Measurements from ENCODE around the gene SERPINB13. TPM values are rescaled to one million over a fixed set of nuclear protein-coding genes. Genes with fewer than 3 reads are reported as not detected.

Gene SERPINB13
- total RNA-seq, 1 donor = not detected

GRCh38 chr18:63591725-63592124, 4.6 kb downstream of the SERPINB13 start:
- H3K36me3 ChIP-seq (ENCODE audit: insufficient read depth, low read length) = no peaks in the 10 kb centered on the region
- no peak overlapping the region for H3K27ac ChIP-seq (ENCODE audit: low read depth, low read length)
- H3K4me2 ChIP-seq (ENCODE audit: insufficient read depth, low read length) = no peak overlapping the region
- no peaks in the 10 kb centered on the region for H3K4me1 ChIP-seq (ENCODE audit: insufficient read depth, low read length)
- no peaks in the 10 kb centered on the region for H4K20me1 ChIP-seq (ENCODE audit: insufficient read depth, low read length)
- no peaks in the 10 kb centered on the region for H3K79me2 ChIP-seq (ENCODE audit: insufficient read depth, low read length)
- H2AFZ ChIP-seq (ENCODE audit: low read length) = no peak overlapping the region
- peaks cover 4% of the 10 kb centered on the region for H3K27me3 ChIP-seq (ENCODE audit: insufficient read depth, low read length)
- TF ChIP-seq, protein P1, sequence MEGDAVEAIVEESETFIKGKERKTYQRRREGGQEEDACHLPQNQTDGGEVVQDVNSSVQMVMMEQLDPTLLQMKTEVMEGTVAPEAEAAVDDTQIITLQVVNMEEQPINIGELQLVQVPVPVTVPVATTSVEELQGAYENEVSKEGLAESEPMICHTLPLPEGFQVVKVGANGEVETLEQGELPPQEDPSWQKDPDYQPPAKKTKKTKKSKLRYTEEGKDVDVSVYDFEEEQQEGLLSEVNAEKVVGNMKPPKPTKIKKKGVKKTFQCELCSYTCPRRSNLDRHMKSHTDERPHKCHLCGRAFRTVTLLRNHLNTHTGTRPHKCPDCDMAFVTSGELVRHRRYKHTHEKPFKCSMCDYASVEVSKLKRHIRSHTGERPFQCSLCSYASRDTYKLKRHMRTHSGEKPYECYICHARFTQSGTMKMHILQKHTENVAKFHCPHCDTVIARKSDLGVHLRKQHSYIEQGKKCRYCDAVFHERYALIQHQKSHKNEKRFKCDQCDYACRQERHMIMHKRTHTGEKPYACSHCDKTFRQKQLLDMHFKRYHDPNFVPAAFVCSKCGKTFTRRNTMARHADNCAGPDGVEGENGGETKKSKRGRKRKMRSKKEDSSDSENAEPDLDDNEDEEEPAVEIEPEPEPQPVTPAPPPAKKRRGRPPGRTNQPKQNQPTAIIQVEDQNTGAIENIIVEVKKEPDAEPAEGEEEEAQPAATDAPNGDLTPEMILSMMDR (IDR thresholded peaks at IDR 0.05; ENCODE audit: extremely low read depth, low read depth, low read length) = no peak
- no peak for DNase-seq (ENCODE audit: insufficient read length, low spot score, missing footprints)
- no peak overlapping the region for H3K4me3 ChIP-seq (ENCODE audit: insufficient read depth, low read length)
- H3K9me3 ChIP-seq (ENCODE audit: low read depth, low read length) = no peaks in the 10 kb centered on the region

- no peak overlapping the region for H3K4me2 ChIP-seq (ENCODE audit: insufficient read depth, low read length)
- H3K79me2 ChIP-seq (ENCODE audit: insufficient read depth, low read length) = no peaks in the 10 kb centered on the region
- no peak overlapping the region for H2AFZ ChIP-seq (ENCODE audit: low read length)
- H3K36me3 ChIP-seq (ENCODE audit: insufficient read depth, low read length) = no peaks in the 10 kb centered on the region
- H3K27me3 ChIP-seq (ENCODE audit: insufficient read depth, low read length) = peaks cover 2% of the 10 kb centered on the region
- H3K4me1 ChIP-seq (ENCODE audit: insufficient read depth, low read length) = no peaks in the 10 kb centered on the region
- no peak overlapping the region for H3K4me3 ChIP-seq (ENCODE audit: insufficient read depth, low read length)
- H3K9me3 ChIP-seq (ENCODE audit: low read depth, low read length) = no peaks in the 10 kb centered on the region
- TF ChIP-seq, protein P1 (IDR thresholded peaks at IDR 0.05; ENCODE audit: extremely low read depth, low read depth, low read length) = no peak
- DNase-seq (ENCODE audit: insufficient read length, low spot score, missing footprints) = no peak
- H3K27ac ChIP-seq (ENCODE audit: low read depth, low read length) = no peak overlapping the region
- no peaks in the 10 kb centered on the region for H4K20me1 ChIP-seq (ENCODE audit: insufficient read depth, low read length)
Measured at GRCh38 chr18:63592471-63592870, 5.3 kb downstream of the SERPINB13 start.

- TF ChIP-seq, protein P1 (IDR thresholded peaks at IDR 0.05; ENCODE audit: extremely low read depth, low read depth, low read length) = no peak
- H2AFZ ChIP-seq (ENCODE audit: low read length) = no peak overlapping the region
- no peaks in the 10 kb centered on the region for H3K79me2 ChIP-seq (ENCODE audit: insufficient read depth, low read length)
- H4K20me1 ChIP-seq (ENCODE audit: insufficient read depth, low read length) = no peaks in the 10 kb centered on the region
- no peaks in the 10 kb centered on the region for H3K9me3 ChIP-seq (ENCODE audit: low read depth, low read length)
- H3K4me1 ChIP-seq (ENCODE audit: insufficient read depth, low read length) = no peaks in the 10 kb centered on the region
- H3K4me3 ChIP-seq (ENCODE audit: insufficient read depth, low read length) = no peak overlapping the region
- H3K27me3 ChIP-seq (ENCODE audit: insufficient read depth, low read length) = peaks cover 2% of the 10 kb centered on the region
- no peaks in the 10 kb centered on the region for H3K36me3 ChIP-seq (ENCODE audit: insufficient read depth, low read length)
- H3K4me2 ChIP-seq (ENCODE audit: insufficient read depth, low read length) = no peak overlapping the region
- H3K27ac ChIP-seq (ENCODE audit: low read depth, low read length) = no peak overlapping the region
- DNase-seq (ENCODE audit: insufficient read length, low spot score, missing footprints) = no peak
Measured at GRCh38 chr18:63596964-63597363, 9.8 kb downstream of the SERPINB13 start.

- H3K79me2 ChIP-seq (ENCODE audit: insufficient read depth, low read length) = no peaks in the 10 kb centered on the region
- H2AFZ ChIP-seq (ENCODE audit: low read length) = no peak overlapping the region
- H3K36me3 ChIP-seq (ENCODE audit: insufficient read depth, low read length) = no peaks in the 10 kb centered on the region
- H3K4me2 ChIP-seq (ENCODE audit: insufficient read depth, low read length) = no peak overlapping the region
- H3K27me3 ChIP-seq (ENCODE audit: insufficient read depth, low read length) = no peaks in the 10 kb centered on the region
- TF ChIP-seq, protein P1 (IDR thresholded peaks at IDR 0.05; ENCODE audit: extremely low read depth, low read depth, low read length) = no peak
- H4K20me1 ChIP-seq (ENCODE audit: insufficient read depth, low read length) = no peaks in the 10 kb centered on the region
- H3K9me3 ChIP-seq (ENCODE audit: low read depth, low read length) = no peaks in the 10 kb centered on the region
- DNase-seq (ENCODE audit: insufficient read length, low spot score, missing footprints) = no peak
- no peak overlapping the region for H3K27ac ChIP-seq (ENCODE audit: low read depth, low read length)
- no peaks in the 10 kb centered on the region for H3K4me1 ChIP-seq (ENCODE audit: insufficient read depth, low read length)
- H3K4me3 ChIP-seq (ENCODE audit: insufficient read depth, low read length) = no peak overlapping the region
Measured at GRCh38 chr18:63603355-63603754, 16.2 kb downstream of the SERPINB13 start.
